HepG2 (cell line): ENCODE results near the gene PAFAH1B2. TPM values are rescaled to one million over a fixed set of nuclear protein-coding genes. Genes with fewer than 3 reads are reported as not detected.

Experiments used
- IKZF1 ChIP-seq: fragments of 450-650 bp; IDR thresholded peaks from 2 replicates; pipeline ENCODE4 v1.7.1; 2016
- JUNB ChIP-seq: sonication (generic); formaldehyde crosslinking; IDR thresholded peaks from 2 replicates; pipeline ENCODE4 v1.8.0; 2022; ENCODE audit warnings: missing genetic modification reagents, mild to moderate bottlenecking, borderline replicate concordance
- MIER2 ChIP-seq: IDR thresholded peaks from 2 replicates; pipeline ENCODE4 v1.6.1; 2016; ENCODE audit warnings: missing biosample characterization, missing genetic modification reagents
- MYNN ChIP-seq: sonication (generic); formaldehyde crosslinking; IDR thresholded peaks from 2 replicates; pipeline ENCODE4 v1.4.0; 2020; ENCODE audit warnings: mild to moderate bottlenecking, low read depth, missing genetic modification reagents
- NFKB2 ChIP-seq: sonication (generic); formaldehyde crosslinking; IDR thresholded peaks from 2 replicates; pipeline ENCODE4 v1.4.0; 2020; ENCODE audit warnings: missing genetic modification reagents, borderline replicate concordance
- PITX1 ChIP-seq: sonication (generic); formaldehyde crosslinking; IDR thresholded peaks from 2 replicates; pipeline ENCODE4 v1.5.1; 2020; ENCODE audit warnings: mild to moderate bottlenecking, missing genetic modification reagents
- POLR2G ChIP-seq: fragments of 200-400 bp; formaldehyde crosslinking; IDR thresholded peaks from 2 replicates; pipeline ENCODE4 v1.6.1; 2018; ENCODE audit warnings: mild to moderate bottlenecking, low read depth, low read length, moderate library complexity
- SCMH1 ChIP-seq: sonication (generic); formaldehyde crosslinking; IDR thresholded peaks from 2 replicates; pipeline ENCODE4 v1.9.0; 2021; ENCODE audit warnings: missing genetic modification reagents, mild to moderate bottlenecking, borderline replicate concordance
- TARDBP ChIP-seq: sonication (generic); formaldehyde crosslinking; IDR thresholded peaks from 2 replicates; pipeline ENCODE4 v1.8.0; 2022; ENCODE audit warnings: mild to moderate bottlenecking, missing genetic modification reagents
- ZFAT ChIP-seq: sonication (generic); formaldehyde crosslinking; conservative IDR thresholded peaks from 2 replicates; pipeline ENCODE4 v1.8.1; 2023; ENCODE audit warnings: missing genetic modification reagents, inconsistent platforms
- ZNF260 ChIP-seq: sonication (generic); formaldehyde crosslinking; IDR thresholded peaks from 2 replicates; pipeline ENCODE4 v1.4.0; 2020; ENCODE audit warnings: missing genetic modification reagents, low read depth, mild to moderate bottlenecking, borderline replicate concordance
- ZNF274 ChIP-seq: sonication (generic); formaldehyde crosslinking; IDR thresholded peaks from 2 replicates; pipeline ENCODE4 v1.5.1; 2020; ENCODE audit warnings: mild to moderate bottlenecking, missing genetic modification reagents
- ZNF878 ChIP-seq: sonication (generic); formaldehyde crosslinking; IDR thresholded peaks from 2 replicates; pipeline ENCODE4 v1.8.1; 2023; ENCODE audit warnings: mild to moderate bottlenecking, missing genetic modification reagents, moderate library complexity
- polyA plus RNA-seq, 8 experiments: library from polyadenylated mRNA; depleted of rRNA in 3 of 8; stranded (reverse) in 7 of 8; unstranded in 1 of 8; fragments of >200 nt; fragmentation: Illumina TruSeq in 4 of 8; extraction: Trizol in 4 of 8; gene quantifications; 2 replicates each; pipeline versions ENCODE4 v1.2.1 to v1.2.3, GENCODE V29; 2011 to 2016; ENCODE audit warnings: low read depth in 4 of 8, missing spikeins in 1 of 8, mixed read lengths in 1 of 8; ENCODE audit not compliant: insufficient read depth in 1 of 8
- total RNA-seq, 5 experiments: library from RNA; depleted of rRNA; stranded (reverse); fragments of >200 nt; fragmentation: Illumina TruSeq; extraction: Trizol; gene quantifications; 2 replicates each; pipeline ENCODE4 v1.2.3, GENCODE V29; 2016; ENCODE audit warnings: low read depth in 1 of 5
- TF ChIP-seq, protein P1 (sequence below): sonication (generic); formaldehyde crosslinking; IDR thresholded peaks from 2 replicates; pipeline ENCODE4 v1.4.0; 2020; ENCODE audit warnings: missing genetic modification reagents, borderline replicate concordance
- TF ChIP-seq, protein P2 (sequence below): sonication (generic); formaldehyde crosslinking; IDR thresholded peaks from 2 replicates; pipeline ENCODE4 v1.5.1; 2020; ENCODE audit warnings: mild to moderate bottlenecking, missing genetic modification reagents
- TF ChIP-seq, protein P3 (sequence below): sonication (generic); formaldehyde crosslinking; IDR thresholded peaks from 2 replicates; pipeline ENCODE4 v1.5.0; 2020; ENCODE audit warnings: missing genetic modification reagents
- TF ChIP-seq, protein P4 (sequence below): sonication (generic); formaldehyde crosslinking; IDR thresholded peaks from 2 replicates; pipeline ENCODE4 v1.5.0; 2020; ENCODE audit warnings: missing genetic modification reagents
- TF ChIP-seq, protein P5 (sequence below): IDR thresholded peaks from 2 replicates; pipeline ENCODE4 v1.6.1; 2016
- TF ChIP-seq, protein P6 (sequence below): sonication (generic); formaldehyde crosslinking; conservative IDR thresholded peaks from 2 replicates; pipeline ENCODE4 v1.4.0; 2020; ENCODE audit warnings: missing genetic modification reagents

Gene PAFAH1B2
- total and polyA plus RNA-seq, 2 of the 13 experiments (the other 11 are each of a cell fraction or from before 2014, with no cell fraction given): 28.8 to 104 TPM

DNA sequence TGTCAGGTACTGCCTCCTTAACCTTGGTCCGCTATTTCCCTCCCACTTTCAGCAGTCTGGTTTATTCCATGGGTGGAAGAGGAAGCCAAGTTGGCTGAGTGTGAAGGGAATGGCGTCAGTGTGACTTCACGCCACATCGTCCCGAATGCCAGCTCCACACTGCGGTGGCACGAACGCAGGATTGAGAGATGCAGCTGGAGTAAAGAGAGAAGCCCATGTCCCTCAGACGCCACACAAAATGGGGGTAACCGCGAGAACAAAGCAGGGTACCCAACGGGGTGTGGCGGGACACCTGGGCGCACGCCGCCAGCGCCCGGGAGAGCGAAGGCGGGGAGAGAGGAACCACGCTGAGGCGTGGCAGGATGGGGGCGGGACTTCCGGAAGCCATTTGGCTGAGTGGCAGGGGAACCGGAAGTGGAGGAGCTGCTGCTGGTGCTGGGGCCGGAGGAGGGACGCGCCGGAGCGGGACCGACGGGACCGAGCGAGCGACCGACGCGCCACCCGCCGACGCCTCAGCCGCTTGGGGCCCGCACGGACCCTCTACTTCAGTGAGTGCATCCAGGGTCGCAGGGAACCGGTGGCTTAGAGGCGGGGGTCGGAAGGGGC lies at the start of gene PAFAH1B2 (continued):
- TF ChIP-seq, protein P1, sequence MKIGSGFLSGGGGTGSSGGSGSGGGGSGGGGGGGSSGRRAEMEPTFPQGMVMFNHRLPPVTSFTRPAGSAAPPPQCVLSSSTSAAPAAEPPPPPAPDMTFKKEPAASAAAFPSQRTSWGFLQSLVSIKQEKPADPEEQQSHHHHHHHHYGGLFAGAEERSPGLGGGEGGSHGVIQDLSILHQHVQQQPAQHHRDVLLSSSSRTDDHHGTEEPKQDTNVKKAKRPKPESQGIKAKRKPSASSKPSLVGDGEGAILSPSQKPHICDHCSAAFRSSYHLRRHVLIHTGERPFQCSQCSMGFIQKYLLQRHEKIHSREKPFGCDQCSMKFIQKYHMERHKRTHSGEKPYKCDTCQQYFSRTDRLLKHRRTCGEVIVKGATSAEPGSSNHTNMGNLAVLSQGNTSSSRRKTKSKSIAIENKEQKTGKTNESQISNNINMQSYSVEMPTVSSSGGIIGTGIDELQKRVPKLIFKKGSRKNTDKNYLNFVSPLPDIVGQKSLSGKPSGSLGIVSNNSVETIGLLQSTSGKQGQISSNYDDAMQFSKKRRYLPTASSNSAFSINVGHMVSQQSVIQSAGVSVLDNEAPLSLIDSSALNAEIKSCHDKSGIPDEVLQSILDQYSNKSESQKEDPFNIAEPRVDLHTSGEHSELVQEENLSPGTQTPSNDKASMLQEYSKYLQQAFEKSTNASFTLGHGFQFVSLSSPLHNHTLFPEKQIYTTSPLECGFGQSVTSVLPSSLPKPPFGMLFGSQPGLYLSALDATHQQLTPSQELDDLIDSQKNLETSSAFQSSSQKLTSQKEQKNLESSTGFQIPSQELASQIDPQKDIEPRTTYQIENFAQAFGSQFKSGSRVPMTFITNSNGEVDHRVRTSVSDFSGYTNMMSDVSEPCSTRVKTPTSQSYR (CRISPR knock-in tag): peak; percentile 94; the same call in 1 of the 2 replicates
- TF ChIP-seq TARDBP (CRISPR knock-in tag) (no peak), ZNF878 (CRISPR knock-in tag) (no peak), JUNB (CRISPR knock-in tag) (no peak), MIER2 (CRISPR knock-in tag) (0 out of 2 replicates have a peak, but pooled peaks have one; percentile 48), ZNF274 (CRISPR knock-in tag) (peak; percentile 96), POLR2G (peak; percentile 96), ZNF260 (0 out of 2 replicates have a peak, but pooled peaks have one; percentile 70), NFKB2 (peak; percentile 67; the same call in 1 of the 2 replicates), PITX1 (CRISPR knock-in tag) (peak; percentile 53; the same call in 1 of the 2 replicates), ZFAT (CRISPR knock-in tag) (no peak), SCMH1 (CRISPR knock-in tag) (no peak), IKZF1 (no peak), MYNN (0 out of 2 replicates have a peak, but pooled peaks have one; percentile 36)
- TF ChIP-seq, protein P2, sequence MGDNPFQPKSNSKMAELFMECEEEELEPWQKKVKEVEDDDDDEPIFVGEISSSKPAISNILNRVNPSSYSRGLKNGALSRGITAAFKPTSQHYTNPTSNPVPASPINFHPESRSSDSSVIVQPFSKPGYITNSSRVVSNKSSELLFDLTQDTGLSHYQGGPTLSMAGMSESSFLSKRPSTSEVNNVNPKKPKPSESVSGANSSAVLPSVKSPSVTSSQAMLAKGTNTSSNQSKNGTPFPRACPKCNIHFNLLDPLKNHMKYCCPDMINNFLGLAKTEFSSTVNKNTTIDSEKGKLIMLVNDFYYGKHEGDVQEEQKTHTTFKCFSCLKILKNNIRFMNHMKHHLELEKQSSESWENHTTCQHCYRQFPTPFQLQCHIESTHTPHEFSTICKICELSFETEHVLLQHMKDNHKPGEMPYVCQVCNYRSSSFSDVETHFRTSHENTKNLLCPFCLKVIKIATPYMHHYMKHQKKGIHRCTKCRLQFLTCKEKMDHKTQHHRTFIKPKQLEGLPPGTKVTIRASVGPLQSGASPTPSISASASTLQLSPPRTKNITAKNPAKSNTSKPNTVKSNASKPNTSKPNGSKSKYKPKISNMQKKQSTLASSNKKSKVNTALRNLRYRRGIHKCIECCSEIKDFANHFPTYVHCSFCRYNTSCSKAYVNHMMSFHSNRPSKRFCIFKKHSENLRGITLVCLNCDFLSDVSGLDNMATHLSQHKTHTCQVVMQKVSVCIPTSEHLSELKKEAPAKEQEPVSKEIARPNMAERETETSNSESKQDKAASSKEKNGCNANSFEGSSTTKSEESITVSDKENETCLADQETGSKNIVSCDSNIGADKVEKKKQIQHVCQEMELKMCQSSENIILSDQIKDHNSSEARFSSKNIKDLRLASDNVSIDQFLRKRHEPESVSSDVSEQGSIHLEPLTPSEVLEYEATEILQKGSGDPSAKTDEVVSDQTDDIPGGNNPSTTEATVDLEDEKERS: peak; percentile 44
- TF ChIP-seq, protein P3, sequence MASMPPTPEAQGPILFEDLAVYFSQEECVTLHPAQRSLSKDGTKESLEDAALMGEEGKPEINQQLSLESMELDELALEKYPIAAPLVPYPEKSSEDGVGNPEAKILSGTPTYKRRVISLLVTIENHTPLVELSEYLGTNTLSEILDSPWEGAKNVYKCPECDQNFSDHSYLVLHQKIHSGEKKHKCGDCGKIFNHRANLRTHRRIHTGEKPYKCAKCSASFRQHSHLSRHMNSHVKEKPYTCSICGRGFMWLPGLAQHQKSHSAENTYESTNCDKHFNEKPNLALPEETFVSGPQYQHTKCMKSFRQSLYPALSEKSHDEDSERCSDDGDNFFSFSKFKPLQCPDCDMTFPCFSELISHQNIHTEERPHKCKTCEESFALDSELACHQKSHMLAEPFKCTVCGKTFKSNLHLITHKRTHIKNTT (CRISPR knock-in tag): no peak
- TF ChIP-seq, protein P4, sequence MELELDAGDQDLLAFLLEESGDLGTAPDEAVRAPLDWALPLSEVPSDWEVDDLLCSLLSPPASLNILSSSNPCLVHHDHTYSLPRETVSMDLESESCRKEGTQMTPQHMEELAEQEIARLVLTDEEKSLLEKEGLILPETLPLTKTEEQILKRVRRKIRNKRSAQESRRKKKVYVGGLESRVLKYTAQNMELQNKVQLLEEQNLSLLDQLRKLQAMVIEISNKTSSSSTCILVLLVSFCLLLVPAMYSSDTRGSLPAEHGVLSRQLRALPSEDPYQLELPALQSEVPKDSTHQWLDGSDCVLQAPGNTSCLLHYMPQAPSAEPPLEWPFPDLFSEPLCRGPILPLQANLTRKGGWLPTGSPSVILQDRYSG: no peak
- TF ChIP-seq, protein P5, sequence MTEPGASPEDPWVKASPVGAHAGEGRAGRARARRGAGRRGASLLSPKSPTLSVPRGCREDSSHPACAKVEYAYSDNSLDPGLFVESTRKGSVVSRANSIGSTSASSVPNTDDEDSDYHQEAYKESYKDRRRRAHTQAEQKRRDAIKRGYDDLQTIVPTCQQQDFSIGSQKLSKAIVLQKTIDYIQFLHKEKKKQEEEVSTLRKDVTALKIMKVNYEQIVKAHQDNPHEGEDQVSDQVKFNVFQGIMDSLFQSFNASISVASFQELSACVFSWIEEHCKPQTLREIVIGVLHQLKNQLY (CRISPR knock-in tag): peak; percentile 69; the same call in 1 of the 2 replicates
- TF ChIP-seq, protein P6, sequence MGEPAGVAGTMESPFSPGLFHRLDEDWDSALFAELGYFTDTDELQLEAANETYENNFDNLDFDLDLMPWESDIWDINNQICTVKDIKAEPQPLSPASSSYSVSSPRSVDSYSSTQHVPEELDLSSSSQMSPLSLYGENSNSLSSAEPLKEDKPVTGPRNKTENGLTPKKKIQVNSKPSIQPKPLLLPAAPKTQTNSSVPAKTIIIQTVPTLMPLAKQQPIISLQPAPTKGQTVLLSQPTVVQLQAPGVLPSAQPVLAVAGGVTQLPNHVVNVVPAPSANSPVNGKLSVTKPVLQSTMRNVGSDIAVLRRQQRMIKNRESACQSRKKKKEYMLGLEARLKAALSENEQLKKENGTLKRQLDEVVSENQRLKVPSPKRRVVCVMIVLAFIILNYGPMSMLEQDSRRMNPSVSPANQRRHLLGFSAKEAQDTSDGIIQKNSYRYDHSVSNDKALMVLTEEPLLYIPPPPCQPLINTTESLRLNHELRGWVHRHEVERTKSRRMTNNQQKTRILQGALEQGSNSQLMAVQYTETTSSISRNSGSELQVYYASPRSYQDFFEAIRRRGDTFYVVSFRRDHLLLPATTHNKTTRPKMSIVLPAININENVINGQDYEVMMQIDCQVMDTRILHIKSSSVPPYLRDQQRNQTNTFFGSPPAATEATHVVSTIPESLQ (CRISPR knock-in tag): no peak
